HG03060 (cell line): Measurements from ENCODE around the gene BLOC1S6.

Experiments used
- ATAC-seq: cut with Tn5 transposase; IDR thresholded peaks from one replicate; pipeline ENCODE4 v1.9.1; 2021; ENCODE audit warnings: low read depth, moderate number of reproducible peaks; ENCODE audit not compliant: unreplicated experiment

BLOC1S6 gene

GRCh38 chr15:45587095-45587862, at the start of gene BLOC1S6:
Gene BLOC1S6, plus strand, starts transcription at chr15:45587379. Its CDS starts 65 bp downstream, at chr15:45587444.
- peak; percentile 59 for ATAC-seq

- ATAC-seq, result no peak
Observed at GRCh38 chr15:45539680-45540079, 47.5 kb upstream of the BLOC1S6 start.

- ATAC-seq, result no peak
Observed at GRCh38 chr15:45540531-45540930, 46.6 kb upstream of the BLOC1S6 start.

GRCh38 chr15:45543051-45543450, 44.1 kb upstream of the BLOC1S6 start:
- ATAC-seq, result no peak

GRCh38 chr15:45544266-45545023, 42.7 kb upstream of the BLOC1S6 start:
- no peak for ATAC-seq

- ATAC-seq, result no peak
Observed at GRCh38 chr15:45546789-45547188, 40.4 kb upstream of the BLOC1S6 start.

- no peak for ATAC-seq
Observed at GRCh38 chr15:45548753-45549520, 38.2 kb upstream of the BLOC1S6 start.

GRCh38 chr15:45549541-45550220, 37.5 kb upstream of the BLOC1S6 start:
- no peak for ATAC-seq

- no peak for ATAC-seq
Observed at GRCh38 chr15:45550436-45550835, 36.7 kb upstream of the BLOC1S6 start.

- no peak for ATAC-seq
Observed at GRCh38 chr15:45551676-45552075, 35.5 kb upstream of the BLOC1S6 start.

- ATAC-seq, result no peak
Observed at GRCh38 chr15:45555934-45556608, 31.1 kb upstream of the BLOC1S6 start.

GRCh38 chr15:45572617-45573016, 14.6 kb upstream of the BLOC1S6 start:
- ATAC-seq, result no peak

GRCh38 chr15:45573961-45574629, 13.1 kb upstream of the BLOC1S6 start:
- no peak for ATAC-seq

GRCh38 chr15:45581919-45582318, 5.3 kb upstream of the BLOC1S6 start:
- no peak for ATAC-seq

GRCh38 chr15:45583731-45584639, 3.2 kb upstream of the BLOC1S6 start:
- no peak for ATAC-seq

- no peak for ATAC-seq
Observed at GRCh38 chr15:45585069-45585791, 1.9 kb upstream of the BLOC1S6 start.

GRCh38 chr15:45586125-45586524, 1.1 kb upstream of the BLOC1S6 start:
- ATAC-seq, result no peak

GRCh38 chr15:45586601-45587094, 531 bp upstream of the BLOC1S6 start:
- no peak for ATAC-seq
